H1 (cell line): ENCODE measurements around the gene GSK3B. TPM values are rescaled to one million over a fixed set of nuclear protein-coding genes. Genes with fewer than 3 reads are reported as not detected.

Experiments used
- CTCF ChIA-PET: fragments of 300-600 bp; sonication (Branson Sonifier 250); formaldehyde crosslinking; loops from one replicate; lab custom pipeline; 2021; ENCODE audit not compliant: partially characterized antibody; lab: Charles Lee
- POLR2A ChIA-PET: fragments of 300-600 bp; sonication (Branson Sonifier 250); formaldehyde crosslinking; loops from one replicate; lab custom pipeline; 2021; ENCODE audit warnings: inconsistent platforms; ENCODE audit not compliant: partially characterized antibody; lab: Charles Lee
- DNase-seq, 2 experiments: peaks; one replicate each; pipeline versions ENCODE4 v3.0.0 to v3.0.0-alpha.2; 2010 to 2022; ENCODE audit warnings: low spot score in 2 of 2, low read depth in 1 of 2, mixed read lengths in 1 of 2
- FAIRE-seq: peaks from 2 replicates; lab custom pipeline; 2011; peaks lifted over from hg19 to GRCh38; lab: Jason Lieb, UNC
- H2AFZ ChIP-seq: 2 replicates; pipeline ENCODE4 v1.8.1; 2012; ENCODE audit warnings: low read length, inconsistent platforms
- H2AK5ac ChIP-seq: 2 replicates; pipeline ENCODE4 v1.6.1; 2013; ENCODE audit warnings: low read depth, low read length
- H2BK120ac ChIP-seq: replicated peaks from 2 replicates; pipeline ENCODE3; 2013; ENCODE audit warnings: low read depth, low read length, inconsistent platforms
- H2BK12ac ChIP-seq: 2 replicates; pipeline ENCODE4 v1.6.1; 2013; ENCODE audit warnings: low read depth, low read length
- H2BK15ac ChIP-seq: 2 replicates; pipeline ENCODE4 v1.6.1; 2013; ENCODE audit warnings: low read length
- H2BK20ac ChIP-seq: 2 replicates; pipeline ENCODE4 v1.6.1; 2013; ENCODE audit warnings: low read length
- H2BK5ac ChIP-seq: 2 replicates; pipeline ENCODE4 v1.6.1; 2013; ENCODE audit warnings: low read depth, low read length
- H3K14ac ChIP-seq: 2 replicates; pipeline ENCODE4 v1.6.1; 2013; ENCODE audit warnings: inconsistent platforms; ENCODE audit not compliant: insufficient read length
- H3K18ac ChIP-seq: 2 replicates; pipeline ENCODE4 v1.6.1; 2013; ENCODE audit warnings: low read length; ENCODE audit errors: extremely low read depth
- H3K23ac ChIP-seq: 2 replicates; pipeline ENCODE4 v1.6.1; 2013; ENCODE audit warnings: inconsistent platforms; ENCODE audit not compliant: insufficient read length
- H3K23me2 ChIP-seq: 2 replicates; pipeline ENCODE4 v1.6.1; 2013; ENCODE audit warnings: low read depth, low read length
- H3K27ac ChIP-seq: 2 replicates; pipeline ENCODE4 v1.6.1; 2011; ENCODE audit warnings: low read depth, low read length, inconsistent platforms
- H3K27me3 ChIP-seq, 4 experiments: replicated peaks in 1 of 4; 1 replicate in 1 of 4; 2 replicates in 3 of 4; pipeline versions ENCODE4 v1.6.1 to v1.8.1; 2011 to 2013; ENCODE audit warnings: low read length in 3 of 4, mild to moderate bottlenecking in 3 of 4, inconsistent platforms in 2 of 4, mixed read lengths in 2 of 4, moderate library complexity in 1 of 4; ENCODE audit not compliant: control insufficient read depth in 3 of 4, insufficient read depth in 3 of 4; ENCODE audit errors: extremely low read depth in 1 of 4
- H3K36me3 ChIP-seq, 4 experiments: 2 replicates each; pipeline versions ENCODE4 v1.6.1 to v1.8.1; 2011 to 2013; ENCODE audit warnings: mild to moderate bottlenecking in 4 of 4, low read length in 3 of 4, moderate library complexity in 2 of 4, control low read depth in 1 of 4, inconsistent platforms in 1 of 4; ENCODE audit not compliant: insufficient read depth in 4 of 4, control insufficient read depth in 2 of 4
- H3K4ac ChIP-seq: replicated peaks from 2 replicates; pipeline ENCODE3; 2013; ENCODE audit warnings: low read length, low read depth, mixed read lengths, inconsistent platforms; ENCODE audit not compliant: insufficient read length
- H3K4me1 ChIP-seq, 4 experiments: replicated peaks in 1 of 4; 1 replicate in 1 of 4; 2 replicates in 3 of 4; pipeline versions ENCODE4 v1.6.1 to v1.8.1; 2011 to 2013; ENCODE audit warnings: low read length in 3 of 4, inconsistent platforms in 2 of 4, mixed read lengths in 1 of 4; ENCODE audit not compliant: insufficient read depth in 4 of 4, control insufficient read depth in 3 of 4
- H3K4me2 ChIP-seq, 2 experiments: 2 replicates each; pipeline versions ENCODE4 v1.6.1 to v1.8.1; 2011 to 2013; ENCODE audit warnings: low read depth in 2 of 2, low read length in 2 of 2, control low read depth in 1 of 2, inconsistent platforms in 1 of 2, mild to moderate bottlenecking in 1 of 2; ENCODE audit not compliant: insufficient read depth in 1 of 2
- H3K4me3 ChIP-seq, 4 experiments: fragments of 200-600, 300-600 bp in 1 of 4; sonication (generic), shearing (Covaris generic), sonication (Bioruptor Twin) in 1 of 4; 2 replicates each; pipeline versions ENCODE4 v1.5.1 to v1.8.1; 2011 to 2016; ENCODE audit warnings: low read length in 4 of 4, low read depth in 3 of 4, control low read depth in 2 of 4, inconsistent platforms in 2 of 4, mild to moderate bottlenecking in 2 of 4, mixed read lengths in 1 of 4, moderate library complexity in 1 of 4; ENCODE audit not compliant: insufficient read depth in 2 of 4; ENCODE audit errors: extremely low read depth in 1 of 4
- H3K56ac ChIP-seq: replicated peaks from 2 replicates; pipeline ENCODE3; 2013; ENCODE audit warnings: low read depth, mild to moderate bottlenecking, mixed read lengths, low read length, inconsistent platforms; ENCODE audit not compliant: insufficient read length
- H3K79me1 ChIP-seq: 2 replicates; pipeline ENCODE4 v1.6.1; 2013; ENCODE audit warnings: low read depth, low read length, control low read depth
- H3K79me2 ChIP-seq, 2 experiments: 2 replicates each; pipeline versions ENCODE4 v1.6.1 to v1.8.1; 2012 to 2013; ENCODE audit warnings: low read length in 2 of 2, mild to moderate bottlenecking in 2 of 2, inconsistent platforms in 1 of 2; ENCODE audit not compliant: insufficient read depth in 2 of 2, control insufficient read depth in 1 of 2
- H3K9ac ChIP-seq, 4 experiments: replicated peaks in 1 of 4; 1 replicate in 1 of 4; 2 replicates in 3 of 4; pipeline versions ENCODE4 v1.6.1 to v1.8.1; 2011 to 2013; ENCODE audit warnings: low read depth in 3 of 4, low read length in 3 of 4, control low read depth in 2 of 4, mild to moderate bottlenecking in 2 of 4, moderate library complexity in 2 of 4, inconsistent platforms in 1 of 4; ENCODE audit errors: extremely low read depth in 1 of 4
- H3K9me3 ChIP-seq, 2 experiments: 2 replicates each; pipeline versions ENCODE4 v1.6.1 to v1.8.1; 2012 to 2013; ENCODE audit warnings: mild to moderate bottlenecking in 2 of 2, moderate library complexity in 2 of 2, control low read depth in 1 of 2, inconsistent platforms in 1 of 2, low read depth in 1 of 2, low read length in 1 of 2, mixed read lengths in 1 of 2; ENCODE audit not compliant: insufficient read depth in 2 of 2
- H4K20me1 ChIP-seq, 2 experiments: replicated peaks in 1 of 2; 2 replicates each; pipeline versions ENCODE3 to v1.8.1; 2011 to 2013; ENCODE audit warnings: inconsistent platforms in 2 of 2, low read length in 2 of 2, mild to moderate bottlenecking in 1 of 2; ENCODE audit not compliant: insufficient read depth in 2 of 2, control insufficient read depth in 1 of 2
- H4K5ac ChIP-seq: 2 replicates; pipeline ENCODE4 v1.6.1; 2013; ENCODE audit warnings: low read length, low read depth, mixed read lengths, inconsistent platforms; ENCODE audit not compliant: insufficient read length
- H4K8ac ChIP-seq: 2 replicates; pipeline ENCODE4 v1.8.0; 2013; ENCODE audit warnings: mild to moderate bottlenecking, moderate library complexity, low read length, inconsistent platforms; ENCODE audit not compliant: insufficient read depth; ENCODE audit errors: extremely low read depth
- H4K91ac ChIP-seq: replicated peaks from 2 replicates; pipeline ENCODE3; 2013; ENCODE audit warnings: low read length, mixed read lengths, inconsistent platforms; ENCODE audit not compliant: insufficient read length
- ATF3 ChIP-seq: IDR thresholded peaks from 2 replicates; pipeline ENCODE4 v1.6.1; 2011; ENCODE audit warnings: low read depth, mild to moderate bottlenecking, low read length; ENCODE audit not compliant: insufficient read depth
- JUND ChIP-seq: IDR thresholded peaks from 2 replicates; pipeline ENCODE4 v1.6.1; 2011; ENCODE audit warnings: mild to moderate bottlenecking, improper control_type of control experiment, low read length
- WGBS, 2 experiments: shearing (Covaris generic) in 1 of 2; methylation state at CpG; one replicate each; pipeline versions ENCODE4 v1.1.6 to v1.1.7; 2013 to 2015; ENCODE audit warnings: low lambda C conversion rate in 2 of 2, mixed read lengths in 2 of 2, inconsistent platforms in 1 of 2, low coverage in 1 of 2, missing lambda C conversion rate in 1 of 2; ENCODE audit not compliant: insufficient replicate concordance in 2 of 2, insufficient coverage in 1 of 2, insufficient read length in 1 of 2; ENCODE audit errors: extremely low coverage in 1 of 2, missing lambda C conversion rate in 1 of 2; 5-methylcytosine and 5-hydroxymethylcytosine counted together
- polyA plus RNA-seq, 7 experiments: library from polyadenylated mRNA; depleted of rRNA in 3 of 7; stranded (reverse) in 5 of 7; unstranded in 2 of 7; fragments of >200 nt in 5 of 7; fragments of 200-250 nt in 2 of 7; gene quantifications; 1 replicate in 5 of 7; 2 replicates in 1 of 7; 4 replicates in 1 of 7; pipeline versions ENCODE4 v1.2.1 to v1.2.3, GENCODE V29; 2011 to 2013; ENCODE audit warnings: missing spikeins in 2 of 7, mixed read lengths in 2 of 7
- total RNA-seq: library from RNA; stranded (reverse); fragmentation: NEBNext Ultra II Directional; extraction: Animal tissue kit (Norgen Biotek cat#: 25700); gene quantifications from 2 replicates; pipeline ENCODE4 v1.2.1, GENCODE V29; 2021

Gene GSK3B
- total and polyA plus RNA-seq, 2 of the 8 experiments (the other 6 are each of a cell fraction or from before 2014, with no cell fraction given), result 24.2 to 50.7 TPM

- H2BK12ac ChIP-seq, result no peak overlapping the region
- no peak for TF ChIP-seq JUND
- TF ChIP-seq ATF3, result no peak
- 79% methylated on average over 2 of the region's 2 CpGs; no CpG with 5 or more reads in 1 of the 2 experiments for WGBS, 2 experiments
- H2AFZ ChIP-seq, result no peak overlapping the region
- no peaks in the 10 kb centered on the region for H3K36me3 ChIP-seq
- H3K4me2 ChIP-seq, result no peak overlapping the region
- H4K8ac ChIP-seq, result no peak overlapping the region
- ChIA-PET CTCF (interaction anchor here (1.1 kb wide), 1 partner anchor 11 kb away, joined by 3 read pairs; no protein-coding TSS in a partner anchor), POLR2A (interaction anchor here (1.2 kb wide), 1 partner anchor 14 kb away, joined by 3 read pairs; no protein-coding TSS in a partner anchor)
- H3K27ac ChIP-seq, result no peak overlapping the region
- H4K91ac ChIP-seq, result no peak overlapping the region
- no peaks in the 10 kb centered on the region for H4K20me1 ChIP-seq
- H3K23ac ChIP-seq, result no peak overlapping the region
- H3K4me1 ChIP-seq, result peaks cover 0 to 4% (median 3%) of the 10 kb centered on the region in 4 experiments; a peak in 3 of 7 replicates
- H3K9ac ChIP-seq, result no peak overlapping the region
- H2BK15ac ChIP-seq, result no peak overlapping the region
- H3K18ac ChIP-seq, result no peak overlapping the region
- no peak overlapping the region for H4K5ac ChIP-seq
- H3K9me3 ChIP-seq, result no peaks in the 10 kb centered on the region
- H2AK5ac ChIP-seq, result no peak overlapping the region
- H2BK5ac ChIP-seq, result no peak overlapping the region
- H3K79me1 ChIP-seq, result no peaks in the 10 kb centered on the region
- H2BK120ac ChIP-seq, result no peak overlapping the region
- no peak overlapping the region for H3K4me3 ChIP-seq
- no peaks in the 10 kb centered on the region for H3K79me2 ChIP-seq
- no peak overlapping the region for H3K14ac ChIP-seq
- no peak overlapping the region for H3K4ac ChIP-seq
- DNase-seq (no peak), FAIRE-seq (no peak)
- H3K27me3 ChIP-seq, result no peaks in the 10 kb centered on the region
- H3K23me2 ChIP-seq, result no peaks in the 10 kb centered on the region
- no peak overlapping the region for H2BK20ac ChIP-seq
- no peak overlapping the region for H3K56ac ChIP-seq
These were observed 297.5 kb downstream of the GSK3B start for GRCh38 chr3:119796785-119797184.
